ENCODE results near the gene VPS54.

- no peak for TF ChIP-seq CTCF (IDR thresholded peaks at IDR 0.05)
- TF ChIP-seq EP300 (IDR thresholded peaks at IDR 0.05): no peak
- no peak for TF ChIP-seq POLR2A (IDR thresholded peaks at IDR 0.05)
These were observed 37.5 kb downstream of the VPS54 start for GRCh38 chr2:63981702-63982103.
